Raji (cell line): ENCODE measurements around the gene DCLRE1C.

Experiments used
- POLR2A ChIP-seq: IDR thresholded peaks from 2 replicates; pipeline ENCODE4 v1.6.1; 2011; ENCODE audit warnings: low read depth, low read length, control low read depth; ENCODE audit not compliant: insufficient read depth

The DCLRE1C gene

DNA sequence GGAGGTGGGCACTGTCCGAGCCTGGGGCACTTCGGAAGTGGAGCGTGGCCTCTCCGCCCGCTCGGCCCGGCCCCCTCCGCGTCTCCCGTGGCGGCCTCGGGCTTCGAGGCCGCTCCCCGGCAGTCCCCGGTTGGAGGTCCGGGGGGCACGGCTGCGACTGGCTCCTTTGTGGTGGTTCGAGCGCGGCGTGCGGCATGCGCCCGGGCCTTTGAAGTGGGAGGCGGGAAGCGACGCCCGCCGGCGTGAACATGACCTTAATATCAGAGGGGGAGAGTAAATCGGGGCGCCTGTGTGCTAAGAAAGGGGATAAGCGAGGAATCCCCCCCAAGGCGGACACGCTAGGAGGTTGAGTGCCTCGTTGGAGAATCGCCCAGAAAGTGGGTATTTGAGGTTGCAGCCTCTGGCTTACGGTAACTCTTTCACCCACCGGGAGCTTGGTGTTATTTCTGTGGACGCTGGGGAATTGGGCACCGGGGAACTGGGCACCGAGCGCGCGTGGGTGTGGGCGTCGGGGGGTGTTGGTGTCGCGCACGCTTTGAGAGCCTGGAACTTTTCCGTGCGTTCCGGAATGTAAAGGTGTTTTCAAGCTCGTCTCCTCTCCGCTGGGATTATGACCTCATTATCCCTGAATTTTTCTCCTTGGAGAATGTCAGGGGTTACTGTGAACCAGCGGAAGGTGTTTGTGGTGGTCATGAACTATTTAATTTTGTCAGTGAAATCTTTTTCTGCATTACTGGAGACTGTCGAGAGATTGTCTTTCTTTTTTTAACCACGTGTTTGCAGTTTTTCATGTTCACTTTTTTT is 74.6 kb downstream of the DCLRE1C start:
- TF ChIP-seq POLR2A, result no peak

- TF ChIP-seq POLR2A, result peak; percentile 90
Observed at GRCh38 chr10:14878266-14879123, 75.4 kb downstream of the DCLRE1C start, which contains the start of gene SUV39H2. TSS of gene SUV39H2 (plus strand) at chr10:14878866. CDS start at chr10:14878889, 23 bp downstream.

DNA sequence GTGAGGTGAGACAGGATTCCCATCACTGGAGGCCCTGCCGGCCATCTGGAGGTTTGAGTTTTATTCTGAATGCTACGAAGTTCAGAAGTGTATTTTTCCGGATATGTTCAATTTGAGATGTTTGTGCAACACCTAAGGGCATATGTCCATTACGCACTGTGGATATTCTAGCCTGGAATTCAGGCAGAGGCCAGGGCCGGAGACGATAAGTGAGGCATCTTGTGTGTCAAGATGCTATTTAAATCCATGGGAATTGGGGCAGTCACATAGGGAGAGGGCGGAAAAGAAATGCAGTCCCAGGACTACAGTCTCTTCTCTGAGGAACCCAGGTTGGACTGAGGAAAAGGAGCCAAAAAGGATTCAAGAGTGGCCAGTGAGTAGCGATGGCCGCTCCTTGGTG is 77.1 kb downstream of the DCLRE1C start:
- TF ChIP-seq POLR2A, result no peak

DNA sequence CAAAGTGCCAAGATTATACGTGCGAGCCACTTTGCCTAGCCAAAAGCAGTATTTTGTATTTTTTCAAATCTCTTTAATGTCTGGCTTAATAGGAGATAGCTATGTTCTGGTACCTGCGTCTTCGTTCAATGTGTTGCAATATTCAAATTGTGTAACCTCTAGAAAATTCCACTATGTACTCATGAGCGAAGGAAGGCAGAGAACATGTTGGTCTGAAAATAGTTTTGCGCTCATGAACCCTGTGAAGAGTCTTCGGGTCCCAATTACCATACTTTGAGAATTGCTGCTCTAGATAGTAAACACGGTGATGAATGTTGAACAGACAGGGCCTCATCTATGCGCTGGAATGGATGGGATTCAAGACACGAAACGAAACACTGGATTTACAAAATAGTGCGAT is 78.0 kb downstream of the DCLRE1C start:
- TF ChIP-seq POLR2A, result no peak

GRCh38 chr10:14873090-14873760 is 80.7 kb downstream of the DCLRE1C start:
- TF ChIP-seq POLR2A, result no peak

GRCh38 chr10:14860791-14861190 is 93.1 kb downstream of the DCLRE1C start:
- no peak for TF ChIP-seq POLR2A

DNA sequence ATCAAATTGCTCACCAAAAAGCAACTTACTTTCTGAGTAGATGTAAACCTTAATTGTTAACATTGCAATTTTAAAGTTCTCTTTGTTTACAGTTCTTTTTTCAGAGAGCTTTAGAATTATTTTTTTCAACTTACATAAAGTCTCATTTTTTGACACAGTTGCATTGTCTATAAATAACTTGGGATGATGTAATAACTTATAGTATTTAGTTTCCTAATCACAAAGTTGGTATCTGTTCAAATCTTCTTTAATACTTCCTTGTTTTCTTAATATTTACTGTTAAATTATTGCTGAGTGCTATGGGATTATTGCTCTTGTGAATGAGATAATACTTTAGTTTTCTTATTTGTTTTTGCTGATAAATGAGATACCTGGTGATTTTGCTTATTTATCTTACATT is 94.1 kb downstream of the DCLRE1C start:
- no peak for TF ChIP-seq POLR2A

DNA sequence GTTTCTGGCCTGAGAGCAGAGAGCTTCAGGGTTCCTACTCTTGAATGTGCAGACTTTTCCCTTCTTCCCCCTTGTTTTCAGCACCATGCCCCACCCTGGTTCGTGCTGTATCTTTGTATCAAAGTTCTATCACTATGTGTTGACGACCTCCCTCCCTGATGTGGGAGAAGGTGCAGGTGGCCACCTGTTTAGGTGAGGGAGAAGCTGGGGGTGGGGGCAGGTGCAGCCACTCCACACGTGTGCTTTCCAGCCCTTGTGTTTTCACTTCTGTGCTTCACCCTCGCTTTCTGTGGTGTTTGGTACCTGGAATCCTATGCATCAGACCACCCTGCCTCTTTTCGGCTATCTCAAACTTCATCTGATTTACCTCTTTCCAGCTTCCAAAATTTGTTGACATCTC is 94.9 kb downstream of the DCLRE1C start:
- no peak for TF ChIP-seq POLR2A

GRCh38 chr10:14858338-14858960 is 95.4 kb downstream of the DCLRE1C start:
- TF ChIP-seq POLR2A, result no peak

GRCh38 chr10:14855453-14855852 is 98.4 kb downstream of the DCLRE1C start:
- no peak for TF ChIP-seq POLR2A

DNA sequence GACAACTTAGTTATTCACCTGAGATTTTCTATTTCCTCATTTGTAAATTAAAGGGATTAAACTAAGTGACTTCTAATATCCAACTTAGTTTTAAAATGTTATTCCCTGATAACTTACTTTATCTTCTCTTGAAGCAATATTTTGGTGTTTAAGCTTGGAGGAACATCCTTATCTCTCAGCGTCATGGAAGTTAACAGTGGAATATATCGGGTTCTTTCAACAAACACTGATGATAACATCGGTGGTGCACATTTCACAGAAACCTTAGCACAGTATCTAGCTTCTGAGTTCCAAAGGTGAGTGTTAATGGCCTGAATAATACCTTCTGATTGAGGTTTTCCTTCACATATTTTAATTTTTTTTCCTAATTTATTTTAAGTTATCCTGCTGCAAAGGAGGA is 101.7 kb downstream of the DCLRE1C start:
- no peak for TF ChIP-seq POLR2A
